Left ventricle myocardium superior (tissue), 1 donor: ENCODE data around the gene BRIX1. TPM values are rescaled to one million over a fixed set of nuclear protein-coding genes. Genes with fewer than 3 reads are reported as not detected.
"Not testable (repeated sequence)": the region's sequence is repeated elsewhere in the genome, so short reads cannot be mapped to it uniquely, and the experiment has no call there.

Experiments
- ATAC-seq: fragments of 200-7000 bp; cut with Tn5 transposase; one replicate; pipeline ENCODE4 v1.9.1; 2020; ENCODE audit warnings: mild to moderate bottlenecking, moderate library complexity
- DNase-seq: peaks from one replicate; pipeline ENCODE4 v3.0.0-alpha.2; 2020
- intact Hi-C: fragments of 100-400 bp; cut with micrococcal nuclease; formaldehyde crosslinking; loops from one replicate; pipeline ENCODE4 v1.11.0; 2022
- total RNA-seq: library from RNA; stranded (reverse); fragmentation: NEBNext Ultra II Directional; extraction: Animal tissue kit (Norgen Biotek cat#: 25700); gene quantifications from one replicate; pipeline ENCODE4 v1.2.1, GENCODE V29; 2021
- donor health status: DM: no; HTN: yes; CAD: no; lungs with severe emphysema.

BRIX1 gene
- total RNA-seq, 1 donor from 2014 or later, result 10.5 TPM

DNA sequence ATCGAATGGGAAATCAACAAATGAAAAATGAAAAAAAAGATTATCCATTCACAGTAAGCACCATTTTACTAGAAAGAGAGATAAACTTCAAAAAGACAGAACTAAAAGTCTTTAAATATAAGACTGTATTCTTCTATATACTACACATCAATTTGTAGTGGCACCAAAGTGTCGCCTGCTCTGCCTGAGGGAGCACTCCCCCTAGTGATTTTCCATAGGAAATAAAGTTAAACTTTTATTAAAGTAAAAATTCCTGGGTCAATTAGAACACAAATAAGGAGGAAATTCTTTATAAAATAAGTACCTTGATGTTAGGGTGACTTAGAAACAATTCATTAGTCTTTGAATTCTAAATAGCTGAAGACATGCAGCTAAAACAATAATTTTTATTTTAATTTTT lies 9.9 kb upstream of the BRIX1 start:
- ATAC-seq, result no peak
- no peak for DNase-seq
- intact Hi-C loops, result no loop called here

GRCh38 chr5:34913072-34913471 lies 2.4 kb upstream of the BRIX1 start:
- no peak for ATAC-seq
- DNase-seq, result no peak
- intact Hi-C loops, result no loop called here

DNA sequence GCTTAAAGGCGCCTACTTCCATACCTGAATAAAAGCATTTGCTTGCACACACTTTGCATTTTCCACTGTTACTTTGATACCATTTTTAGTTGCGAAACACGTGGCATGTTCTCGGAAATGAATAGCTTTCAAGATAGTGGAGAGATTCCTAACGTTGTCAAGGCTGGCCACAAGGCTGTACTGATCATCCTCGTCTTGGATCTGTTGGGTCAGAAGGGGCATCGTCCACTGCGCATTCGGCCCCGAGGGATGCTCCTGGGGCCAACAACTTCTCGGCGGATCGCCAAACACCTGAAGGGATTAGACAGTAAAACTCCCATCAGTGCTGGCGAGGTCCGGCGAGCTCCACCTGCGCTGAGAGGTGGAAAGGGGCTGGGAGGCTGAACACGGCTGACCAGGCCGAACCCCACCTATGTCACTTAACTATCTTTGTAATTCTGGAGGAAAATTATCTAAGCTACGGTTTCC lies 806 bp upstream of the BRIX1 start:
- intact Hi-C loops, result no loop called here
- ATAC-seq (peak; percentile 5), DNase-seq (peak; percentile 46)

DNA sequence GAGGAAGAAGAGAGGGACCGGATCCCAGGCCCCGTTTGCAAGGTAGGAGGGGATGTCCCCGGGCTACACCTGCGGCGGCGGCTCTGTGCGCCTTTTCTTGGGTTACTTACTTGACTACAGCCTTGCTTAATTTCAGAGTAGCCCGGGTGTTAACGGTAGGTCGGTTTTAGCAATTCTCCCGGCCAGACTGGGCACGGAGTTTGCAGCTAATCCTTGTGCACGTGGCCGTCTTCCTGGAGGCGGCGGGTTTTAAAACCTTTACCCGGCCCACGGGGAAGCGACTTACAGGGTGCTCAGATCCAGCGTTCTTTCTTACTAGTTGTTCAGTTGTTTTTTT lies 313 bp downstream of the BRIX1 start:
- intact Hi-C loops, result no loop called here
- ATAC-seq (no peak), DNase-seq (no peak)

DNA sequence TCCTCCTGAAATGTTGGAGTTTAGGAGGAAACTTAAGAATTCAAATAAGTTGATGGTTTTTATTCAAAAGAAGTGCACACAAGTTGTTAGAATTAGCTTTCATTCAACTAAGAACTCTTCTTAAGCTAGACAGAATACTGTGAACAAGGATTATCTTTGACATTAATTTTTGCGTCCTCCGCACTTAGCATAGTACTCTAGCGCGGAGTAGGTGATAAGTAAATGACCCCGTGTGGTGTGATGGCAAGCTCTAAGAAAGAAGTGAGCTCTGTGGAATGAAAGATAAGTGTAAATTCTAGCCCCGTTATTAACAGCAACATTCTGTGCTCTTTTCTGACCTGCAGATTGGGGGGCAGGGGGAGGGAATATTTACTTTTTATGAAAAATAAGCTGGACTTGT lies 1.0 kb downstream of the BRIX1 start:
- no peak for ATAC-seq
- intact Hi-C loops, result no loop called here
- DNase-seq, result no peak

DNA sequence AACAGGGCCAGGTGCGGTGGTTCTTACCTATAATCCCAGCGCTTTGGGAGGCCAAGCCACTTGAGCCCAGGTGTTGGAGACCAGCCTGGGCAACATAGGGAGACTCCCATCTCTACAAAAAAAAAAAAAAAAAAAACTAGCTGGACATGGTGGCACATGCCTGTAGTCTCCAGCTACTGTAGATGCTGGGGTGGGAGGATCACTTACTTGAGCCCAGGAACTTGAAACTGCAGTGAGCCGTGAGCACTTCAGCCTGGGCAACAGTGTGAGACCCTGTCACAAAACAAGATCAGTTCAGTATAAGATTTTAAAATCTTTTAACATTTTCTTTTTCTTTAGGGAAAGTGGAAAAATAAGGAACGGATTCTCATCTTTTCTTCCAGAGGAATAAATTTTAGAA lies 2.5 kb downstream of the BRIX1 start:
- ATAC-seq (no peak), DNase-seq (no peak)
- intact Hi-C loops, result no loop called here

- DNase-seq, result no peak
- intact Hi-C loops, result no loop called here
- no peak for ATAC-seq
Observed at GRCh38 chr5:34919077-34919476, 3.6 kb downstream of the BRIX1 start.

DNA sequence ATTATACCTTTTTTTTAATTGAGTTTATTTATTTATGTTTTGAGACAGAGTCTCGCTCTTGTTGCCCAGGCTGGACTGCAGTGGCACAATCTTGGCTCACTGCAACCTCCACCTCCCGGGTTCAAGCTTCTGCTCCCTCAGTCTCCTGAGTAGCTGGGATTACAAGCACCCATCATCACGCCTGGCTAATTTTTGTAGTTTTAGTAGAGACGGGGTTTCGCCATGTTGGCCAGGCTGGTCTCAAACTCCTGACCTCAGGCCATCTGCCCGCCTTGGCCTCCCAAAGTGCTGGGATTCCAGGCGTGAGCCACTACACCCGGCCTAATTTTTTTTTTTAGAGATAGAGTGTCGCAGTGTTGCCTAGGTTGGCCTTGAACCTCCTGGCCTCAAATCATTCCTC lies 7.7 kb downstream of the BRIX1 start:
- ATAC-seq, DNase-seq, intact Hi-C loops: not testable (repeated sequence)

- ATAC-seq (peak; percentile 27), DNase-seq (no peak)
- intact Hi-C loops, result no loop called here
Observed at GRCh38 chr5:34923694-34924461, 8.4 kb downstream of the BRIX1 start.

GRCh38 chr5:34924462-34924765 lies 8.9 kb downstream of the BRIX1 start:
- intact Hi-C loops, result no loop called here
- DNase-seq (no peak), ATAC-seq (no peak)

- DNase-seq (no peak), ATAC-seq (no peak)
- intact Hi-C loops, result no loop called here
Observed at GRCh38 chr5:34926318-34926888, 10.9 kb downstream of the BRIX1 start.

DNA sequence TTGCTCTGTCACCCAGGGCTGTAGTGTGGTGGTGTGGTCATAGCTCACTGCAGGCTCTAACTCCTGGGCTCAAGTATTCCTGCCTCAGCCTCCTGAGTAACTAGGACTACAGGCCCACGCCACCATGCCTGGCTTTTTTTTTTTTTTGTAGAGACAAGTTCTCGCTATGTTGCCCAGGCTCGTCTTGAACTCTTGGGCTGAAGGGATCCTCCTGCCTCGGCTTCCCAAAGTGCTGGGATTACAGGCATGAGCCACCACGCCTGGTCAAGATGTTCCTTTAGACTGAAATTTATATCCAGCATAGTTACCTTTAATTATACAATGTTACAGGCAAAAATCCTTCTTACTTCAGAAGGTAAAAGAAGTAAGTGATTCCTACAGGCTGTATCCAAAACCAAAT lies 12.3 kb downstream of the BRIX1 start:
- intact Hi-C loops, result no loop called here
- ATAC-seq, result no peak

GRCh38 chr5:34928267-34928666 lies 12.8 kb downstream of the BRIX1 start:
- ATAC-seq (no peak), DNase-seq (no peak)
- intact Hi-C loops, result no loop called here

More for the DNA sequence above, 12.3 kb downstream of the BRIX1 start:
- DNase-seq, result no peak

- ATAC-seq, result peak; percentile 97
- DNase-seq, result peak; percentile 99
- intact Hi-C loops, result no loop called here
Observed at GRCh38 chr5:34929134-34929719, 13.7 kb downstream of the BRIX1 start, which contains the start of gene DNAJC21. Gene DNAJC21, plus strand, starts transcription at chr5:34929559. Its CDS starts 261 bp downstream, at chr5:34929820.

DNA sequence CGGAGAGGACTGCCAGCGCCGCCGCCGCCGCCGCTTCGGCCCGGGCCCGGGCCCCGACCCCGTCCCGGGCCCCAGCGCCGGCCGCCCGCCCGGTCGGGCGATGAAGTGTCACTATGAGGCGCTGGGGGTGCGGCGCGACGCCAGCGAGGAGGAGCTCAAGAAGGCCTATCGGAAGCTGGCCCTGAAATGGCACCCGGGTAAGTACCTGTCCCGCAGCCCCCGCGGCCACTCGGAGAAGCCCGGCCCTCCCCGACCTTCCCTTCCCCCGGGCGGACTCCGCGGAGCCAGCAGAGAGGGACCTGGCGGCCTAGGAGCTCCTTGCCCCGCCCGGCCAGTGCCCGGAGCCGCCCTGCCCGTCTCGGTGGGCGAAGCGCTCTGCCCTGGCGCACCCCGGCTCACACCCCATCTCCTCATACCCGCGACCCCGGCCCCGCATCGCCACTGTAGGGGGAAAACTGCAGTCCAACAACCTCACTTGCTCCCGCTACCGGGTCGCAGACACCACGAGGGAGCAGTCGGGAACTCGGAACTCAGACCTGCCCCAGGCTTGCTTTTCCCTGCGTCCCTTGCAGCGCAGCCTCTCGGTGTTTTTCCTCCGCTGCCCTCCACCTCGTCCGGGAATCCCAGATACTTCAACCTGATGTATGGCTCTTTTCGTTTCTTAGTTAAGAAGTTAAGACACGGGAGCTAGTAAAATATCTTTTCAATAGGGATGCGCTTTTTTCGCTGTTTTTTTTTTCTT lies 14.4 kb downstream of the BRIX1 start:
- DNase-seq, result peak; percentile 96
- intact Hi-C loops, result no loop called here
- ATAC-seq, result peak; percentile 79

- intact Hi-C loops, result no loop called here
- ATAC-seq, result no peak
- no peak for DNase-seq
Observed at GRCh38 chr5:34930462-34930844, 14.9 kb downstream of the BRIX1 start.

- DNase-seq (no peak), ATAC-seq (no peak)
- intact Hi-C loops, result no loop called here
Observed at GRCh38 chr5:34930870-34931269, 15.4 kb downstream of the BRIX1 start.

DNA sequence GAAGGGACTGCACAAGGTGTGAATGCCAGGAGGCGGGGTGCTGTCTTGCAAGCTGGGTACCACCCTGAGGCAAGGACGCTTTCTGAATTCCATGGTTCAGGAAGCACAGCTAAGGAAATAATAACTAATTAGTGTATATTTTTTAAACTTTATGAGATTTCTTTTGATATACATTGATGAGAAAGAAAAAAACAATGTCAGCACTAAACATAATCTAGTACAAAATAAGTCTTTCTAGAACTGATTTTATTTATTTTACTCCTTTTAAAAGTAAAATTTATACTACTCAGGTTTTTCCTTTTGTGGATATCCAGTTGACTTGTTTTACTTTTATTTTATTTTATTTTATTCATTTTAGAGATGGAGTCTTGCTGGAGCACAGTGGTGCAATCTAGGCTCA lies 17.4 kb downstream of the BRIX1 start:
- intact Hi-C loops, result no loop called here
- ATAC-seq, result no peak
- DNase-seq, result no peak

- DNase-seq (no peak), ATAC-seq (no peak)
- intact Hi-C loops, result no loop called here
Observed at GRCh38 chr5:34941936-34942335, 26.4 kb downstream of the BRIX1 start.

GRCh38 chr5:34944044-34944443 lies 28.5 kb downstream of the BRIX1 start:
- ATAC-seq, result peak; percentile 62
- no peak for DNase-seq
- intact Hi-C loops, result no loop called here
